ENCODE results near the gene SPATA7.

DNA sequence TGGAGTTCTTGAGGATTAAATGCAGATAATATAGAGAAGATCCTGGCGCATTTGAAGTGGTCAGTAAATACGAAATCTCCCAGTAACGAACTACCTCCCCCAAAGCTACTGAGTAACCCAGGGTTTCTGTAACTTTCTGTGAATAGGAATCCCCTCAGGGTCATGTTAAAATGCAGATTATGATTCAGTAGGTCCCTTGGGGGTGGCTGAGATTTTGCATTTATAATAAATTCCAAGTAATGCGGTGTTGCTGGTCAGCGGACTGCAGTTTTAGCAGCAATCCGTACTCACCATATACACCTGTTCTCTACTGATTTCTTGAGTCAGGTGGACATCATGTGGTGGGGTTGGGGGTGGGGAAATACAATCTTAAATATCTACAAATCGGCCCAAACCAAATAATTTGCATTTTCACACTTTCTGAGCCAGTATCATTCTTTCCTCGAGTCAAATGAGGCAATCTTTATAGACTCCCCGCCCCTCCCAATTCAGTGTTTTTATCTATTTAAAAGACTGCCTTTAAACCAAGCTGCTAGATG is 868 bp downstream of the SPATA7 start:
- TF ChIP-seq, protein P1, sequence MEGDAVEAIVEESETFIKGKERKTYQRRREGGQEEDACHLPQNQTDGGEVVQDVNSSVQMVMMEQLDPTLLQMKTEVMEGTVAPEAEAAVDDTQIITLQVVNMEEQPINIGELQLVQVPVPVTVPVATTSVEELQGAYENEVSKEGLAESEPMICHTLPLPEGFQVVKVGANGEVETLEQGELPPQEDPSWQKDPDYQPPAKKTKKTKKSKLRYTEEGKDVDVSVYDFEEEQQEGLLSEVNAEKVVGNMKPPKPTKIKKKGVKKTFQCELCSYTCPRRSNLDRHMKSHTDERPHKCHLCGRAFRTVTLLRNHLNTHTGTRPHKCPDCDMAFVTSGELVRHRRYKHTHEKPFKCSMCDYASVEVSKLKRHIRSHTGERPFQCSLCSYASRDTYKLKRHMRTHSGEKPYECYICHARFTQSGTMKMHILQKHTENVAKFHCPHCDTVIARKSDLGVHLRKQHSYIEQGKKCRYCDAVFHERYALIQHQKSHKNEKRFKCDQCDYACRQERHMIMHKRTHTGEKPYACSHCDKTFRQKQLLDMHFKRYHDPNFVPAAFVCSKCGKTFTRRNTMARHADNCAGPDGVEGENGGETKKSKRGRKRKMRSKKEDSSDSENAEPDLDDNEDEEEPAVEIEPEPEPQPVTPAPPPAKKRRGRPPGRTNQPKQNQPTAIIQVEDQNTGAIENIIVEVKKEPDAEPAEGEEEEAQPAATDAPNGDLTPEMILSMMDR (IDR thresholded peaks at IDR 0.05): no peak
- TF ChIP-seq KDM5A (IDR thresholded peaks at IDR 0.05) (no peak), EHF (CRISPR knock-in tag; IDR thresholded peaks at IDR 0.05) (no peak), CBX2 (IDR thresholded peaks at IDR 0.05; ENCODE audit: borderline replicate concordance, low read depth) (no peak), ZFP36 (IDR thresholded peaks at IDR 0.05; ENCODE audit: borderline replicate concordance, partially characterized antibody) (no peak), TFCP2L1 (CRISPR knock-in tag; IDR thresholded peaks at IDR 0.05) (no peak), POLR2A (IDR thresholded peaks at IDR 0.05; ENCODE audit: low read length) (no peak), USF2 (IDR thresholded peaks at IDR 0.05) (no peak), REST (IDR thresholded peaks at IDR 0.05) (no peak), POLR2AphosphoS2 (conservative IDR thresholded peaks at IDR 0.05; ENCODE audit: low read length) (no peak), HOXA7 (CRISPR knock-in tag; IDR thresholded peaks at IDR 0.05) (no peak), MYC (IDR thresholded peaks at IDR 0.05; ENCODE audit: borderline replicate concordance, low read length) (no peak)
- TF ChIP-seq, protein P2, sequence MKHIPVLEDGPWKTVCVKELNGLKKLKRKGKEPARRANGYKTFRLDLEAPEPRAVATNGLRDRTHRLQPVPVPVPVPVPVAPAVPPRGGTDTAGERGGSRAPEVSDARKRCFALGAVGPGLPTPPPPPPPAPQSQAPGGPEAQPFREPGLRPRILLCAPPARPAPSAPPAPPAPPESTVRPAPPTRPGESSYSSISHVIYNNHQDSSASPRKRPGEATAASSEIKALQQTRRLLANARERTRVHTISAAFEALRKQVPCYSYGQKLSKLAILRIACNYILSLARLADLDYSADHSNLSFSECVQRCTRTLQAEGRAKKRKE (CRISPR knock-in tag; IDR thresholded peaks at IDR 0.05; ENCODE audit: low read depth): no peak

Measured in A549 (cell line).